NOMO-1 treated with dmso at 0.1 percent for 144 hours (cell line): ENCODE results near the gene ZNF787.

Experiments used
- DNase-seq: peaks from one replicate; lab custom pipeline; 2025; ENCODE audit not compliant: unreplicated experiment; lab: John Stamatoyannopoulos, UW

ZNF787 gene

DNA sequence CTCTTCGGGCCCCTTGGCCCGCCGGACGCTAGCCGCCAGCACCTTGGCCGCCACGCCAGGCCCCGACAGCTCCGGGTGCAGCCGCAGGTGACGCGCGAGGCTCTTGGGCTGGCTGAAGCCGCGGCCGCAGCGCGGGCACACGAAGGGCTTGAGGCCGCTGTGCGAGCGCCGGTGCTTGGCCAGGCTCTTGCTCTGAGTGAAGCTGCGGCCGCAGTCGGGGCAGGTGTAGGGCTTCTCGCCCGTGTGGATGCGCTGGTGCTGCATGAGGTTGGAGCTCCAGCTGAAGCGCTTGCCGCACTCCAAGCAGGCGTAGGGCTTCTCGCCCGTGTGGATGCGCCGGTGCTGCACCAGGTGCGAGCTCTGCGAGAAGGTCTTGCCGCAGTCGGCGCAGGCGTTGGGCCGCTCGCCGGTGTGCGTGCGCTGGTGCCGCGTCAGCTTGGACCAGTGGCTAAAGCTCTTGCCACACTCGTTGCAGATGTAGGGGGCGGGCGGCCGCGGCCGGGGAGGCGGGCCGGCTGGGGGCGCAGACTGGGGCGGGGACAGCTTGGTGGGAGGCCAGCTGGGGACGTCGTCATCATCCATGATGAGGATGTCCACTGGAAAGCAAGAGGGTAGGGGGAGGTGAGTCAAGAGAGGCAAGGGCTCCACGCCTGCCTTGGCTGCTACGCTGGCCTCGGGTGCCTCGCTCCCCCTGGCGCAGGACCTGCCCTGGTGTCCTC is 32.4 kb downstream of the ZNF787 start:
- DNase-seq: no peak

DNA sequence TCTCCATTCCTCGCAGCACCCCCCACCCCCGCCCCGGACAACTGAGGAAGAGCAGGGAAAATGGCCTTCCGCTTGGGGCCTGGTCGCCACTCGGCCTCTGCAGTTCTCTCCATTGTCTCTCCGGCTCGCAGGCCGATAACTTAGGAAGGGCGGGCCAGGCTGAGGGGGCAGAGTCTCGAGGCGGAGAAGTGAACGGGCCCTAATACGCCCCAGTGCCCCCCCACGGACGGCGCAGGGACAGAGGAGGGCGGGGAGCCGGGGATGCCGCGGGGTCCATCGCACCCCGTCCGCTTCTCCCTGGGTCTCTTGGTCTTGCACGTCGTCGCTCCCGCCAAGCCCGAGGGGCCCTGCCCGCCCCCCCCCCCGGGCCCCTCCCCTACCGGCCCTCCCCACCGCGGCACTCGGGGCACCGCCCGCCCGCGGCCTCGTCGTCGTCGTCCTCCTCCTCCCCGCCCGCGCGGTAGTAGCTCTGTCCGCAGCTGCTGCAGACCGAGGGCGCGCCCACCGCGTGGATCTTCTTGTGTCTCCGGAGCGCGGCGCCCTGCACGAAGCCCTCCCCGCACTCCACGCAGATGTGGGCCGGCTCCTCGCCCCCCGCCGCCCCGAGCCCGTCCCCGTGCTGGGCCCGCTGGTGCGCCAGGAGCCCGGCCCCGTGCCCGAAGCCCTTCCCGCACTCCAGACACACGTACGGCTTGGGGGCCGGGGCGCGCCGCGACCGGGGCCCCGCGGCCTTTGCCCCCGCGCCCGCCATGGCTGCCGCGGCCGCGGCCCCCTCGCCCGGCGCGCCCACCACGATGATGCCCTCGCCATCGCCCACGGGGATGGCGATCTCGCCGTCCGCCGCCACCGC is 33.2 kb downstream of the ZNF787 start:
- DNase-seq: no peak

- DNase-seq: no peak
These were observed 34.2 kb downstream of the ZNF787 start for GRCh38 chr19:56086671-56087430.

- no peak for DNase-seq
These were observed 35.4 kb downstream of the ZNF787 start for GRCh38 chr19:56085571-56086275.

GRCh38 chr19:56084835-56085536 is 36.1 kb downstream of the ZNF787 start:
- no peak for DNase-seq

- no peak for DNase-seq
These were observed 37.4 kb downstream of the ZNF787 start for GRCh38 chr19:56083668-56084067.

- DNase-seq: peak; percentile 77
These were observed 40.3 kb downstream of the ZNF787 start for GRCh38 chr19:56080669-56081401.

- DNase-seq: no peak
These were observed 41.5 kb downstream of the ZNF787 start for GRCh38 chr19:56079609-56080008.

- no peak for DNase-seq
These were observed 44.6 kb downstream of the ZNF787 start for GRCh38 chr19:56076498-56076897.

- DNase-seq: no peak
These were observed 49.9 kb downstream of the ZNF787 start for GRCh38 chr19:56071151-56071550.

DNA sequence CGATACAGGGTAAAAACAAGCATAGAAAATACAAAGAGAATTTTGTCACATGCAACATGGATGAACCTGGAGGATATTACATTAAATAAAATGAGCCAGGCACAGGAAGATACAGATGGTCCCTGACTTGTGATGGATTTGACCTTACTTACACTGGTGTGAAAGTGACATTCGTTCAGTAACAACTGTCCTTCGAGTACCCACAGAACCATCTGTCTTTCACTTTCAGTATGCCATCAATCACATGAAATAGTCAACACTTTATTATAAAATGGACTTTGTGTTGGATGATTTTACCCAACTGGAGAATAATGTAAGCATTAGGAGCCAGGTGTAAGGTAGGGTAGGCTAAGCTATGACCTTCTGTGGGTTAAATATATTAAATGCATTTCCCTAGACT is 51.5 kb downstream of the ZNF787 start:
- DNase-seq: no peak

GRCh38 chr19:56066152-56067023 is 54.7 kb downstream of the ZNF787 start:
- no peak for DNase-seq

DNA sequence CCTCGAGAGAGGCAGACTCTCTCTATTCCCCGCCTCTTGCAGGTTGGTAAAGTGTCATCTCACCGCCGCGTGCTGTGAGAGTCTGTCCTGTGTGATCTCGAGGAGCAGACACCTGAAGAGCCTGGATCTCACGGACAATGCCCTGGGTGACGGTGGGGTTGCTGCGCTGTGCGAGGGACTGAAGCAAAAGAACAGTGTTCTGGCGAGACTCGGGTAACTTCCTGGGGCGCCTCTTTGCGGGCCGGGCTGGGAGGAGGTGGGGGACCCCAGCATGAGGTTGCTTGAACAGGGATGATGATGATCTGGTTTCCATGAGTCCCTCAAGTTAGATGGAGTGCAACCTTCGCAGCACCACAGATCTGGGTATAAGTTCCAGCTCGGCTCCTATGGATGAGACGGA is 67.5 kb downstream of the ZNF787 start:
- DNase-seq: no peak
